HuH-7.5 (cell line): ENCODE results near the gene SRGAP2B.
"Not testable (repeated sequence)": the region's sequence is repeated elsewhere in the genome, so short reads cannot be mapped to it uniquely, and the experiment has no call there.

ENCODE experiments used
- DNase-seq: peaks from one replicate; pipeline ENCODE4 v3.0.0; 2011; ENCODE audit warnings: low spot score

Gene SRGAP2B

DNA sequence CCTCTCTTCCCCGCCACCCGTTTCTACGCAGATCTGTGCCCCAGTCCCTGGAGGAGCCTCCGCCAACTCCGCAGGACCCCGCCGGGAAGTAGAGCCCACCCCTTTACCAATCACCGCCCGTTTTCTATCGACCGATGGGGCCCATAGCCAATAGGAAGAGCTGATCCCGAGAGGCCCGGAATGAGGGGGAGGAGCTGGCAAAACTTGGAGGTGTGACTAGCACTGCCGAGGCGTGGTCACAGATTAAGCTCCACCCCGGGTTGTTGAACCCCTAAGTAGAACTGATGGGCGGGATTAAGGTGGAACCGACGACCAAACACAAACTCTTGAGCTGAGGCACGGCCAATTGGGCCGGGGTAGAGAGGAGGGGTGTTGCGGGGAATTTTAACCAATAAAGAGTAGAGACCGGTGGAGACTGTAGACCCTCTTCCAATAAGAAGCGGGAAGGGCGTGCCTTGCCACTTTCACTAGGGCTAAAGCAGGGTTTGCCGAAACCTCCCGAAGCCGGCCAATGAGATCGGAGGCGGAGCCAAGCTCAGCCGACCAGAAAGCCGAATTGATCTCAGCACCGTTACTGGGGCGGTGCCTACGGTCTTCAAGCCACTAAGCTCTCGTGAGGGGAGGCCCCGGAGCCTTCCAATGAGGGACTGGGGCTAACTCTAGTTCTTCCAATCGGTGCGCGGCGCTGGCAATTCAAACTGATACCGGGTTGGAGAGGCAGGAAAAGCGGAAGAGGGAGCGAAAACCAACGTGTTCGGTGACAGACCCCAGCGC is at the start of gene SRGAP2B, which contains the start of gene FAM72D:
Gene SRGAP2B, minus strand, starts transcription at position 45 of the 774 bp plus-strand sequence. CDS start 2,427 bp downstream, outside the sequence.
Gene FAM72D, plus strand, starts transcription at position 691 of the 774 bp plus-strand sequence. CDS start 874 bp downstream, outside the sequence.
- not testable (repeated sequence) for DNase-seq

DNA sequence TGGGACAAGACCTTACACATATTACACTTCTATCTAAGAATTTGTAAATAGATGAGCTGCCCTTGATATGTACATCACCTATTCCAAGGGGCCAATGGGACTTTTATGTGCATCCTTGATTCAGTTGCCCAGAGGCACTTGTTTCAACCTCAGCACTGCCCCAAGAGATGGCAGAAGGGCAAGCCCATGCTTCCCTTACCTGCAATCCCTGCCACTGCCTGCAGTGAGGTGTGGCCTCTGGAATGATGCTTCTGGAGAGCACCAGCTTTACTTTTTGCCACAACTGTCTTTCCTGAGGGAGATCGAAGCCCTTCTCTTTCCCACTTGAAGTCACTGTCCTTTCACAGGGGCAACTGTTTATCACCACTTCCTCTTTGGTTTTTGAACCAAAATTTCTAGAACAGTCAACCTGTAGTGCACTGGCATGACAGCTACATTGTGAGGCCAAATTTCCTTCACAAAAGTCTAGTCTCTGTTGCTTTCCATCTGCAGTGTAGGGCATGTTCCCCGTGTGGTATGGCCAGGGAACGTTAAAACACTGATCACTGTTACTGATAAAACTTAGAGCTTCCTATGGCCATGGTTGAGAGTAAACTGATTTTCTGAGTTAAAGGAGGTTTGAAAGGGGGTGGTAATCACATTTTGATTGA is 49.3 kb upstream of the SRGAP2B start:
- DNase-seq = not testable (repeated sequence)

GRCh38 chr1:145140549-145140948 is 45.4 kb upstream of the SRGAP2B start:
- DNase-seq = not testable (repeated sequence)

- not testable (repeated sequence) for DNase-seq
Observed at GRCh38 chr1:145134476-145134875, 39.3 kb upstream of the SRGAP2B start.

DNA sequence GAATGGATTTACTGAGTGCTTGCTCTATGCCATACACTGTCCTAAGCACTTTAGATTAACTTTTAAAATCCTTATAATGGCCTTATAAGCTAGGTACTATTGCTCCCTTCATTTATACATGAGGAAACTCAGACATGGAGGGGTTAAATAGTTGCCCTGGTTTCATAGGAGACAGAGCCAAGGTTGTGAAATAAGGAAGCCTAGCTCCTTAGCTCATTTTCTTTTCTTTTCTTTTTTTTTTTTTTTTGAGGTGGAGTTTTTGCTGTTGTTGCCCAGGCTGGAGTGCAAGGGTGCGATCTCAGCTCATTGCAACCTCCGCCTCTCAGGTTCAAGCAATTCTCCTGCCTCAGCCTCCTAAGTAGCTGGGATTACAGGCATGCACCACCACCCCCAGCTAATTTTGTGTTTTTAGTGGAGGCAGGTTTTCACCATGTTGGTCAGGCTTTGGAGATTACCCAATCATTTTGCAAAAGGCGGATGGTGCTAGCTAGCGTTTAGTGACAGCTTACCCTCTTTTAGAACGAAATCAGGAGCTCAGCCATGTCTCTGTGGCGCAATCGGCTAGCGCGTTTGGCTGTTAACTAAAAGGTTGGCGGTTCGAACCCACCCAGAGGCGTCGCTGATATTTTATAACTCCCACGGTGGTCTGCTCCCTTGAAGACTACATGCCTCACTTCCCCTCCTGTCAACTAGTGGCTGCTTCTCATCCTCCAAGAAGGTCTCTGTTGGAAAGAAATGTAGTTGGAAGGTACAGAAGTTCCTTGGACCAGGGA is 33.8 kb upstream of the SRGAP2B start:
- DNase-seq = not testable (repeated sequence)

DNA sequence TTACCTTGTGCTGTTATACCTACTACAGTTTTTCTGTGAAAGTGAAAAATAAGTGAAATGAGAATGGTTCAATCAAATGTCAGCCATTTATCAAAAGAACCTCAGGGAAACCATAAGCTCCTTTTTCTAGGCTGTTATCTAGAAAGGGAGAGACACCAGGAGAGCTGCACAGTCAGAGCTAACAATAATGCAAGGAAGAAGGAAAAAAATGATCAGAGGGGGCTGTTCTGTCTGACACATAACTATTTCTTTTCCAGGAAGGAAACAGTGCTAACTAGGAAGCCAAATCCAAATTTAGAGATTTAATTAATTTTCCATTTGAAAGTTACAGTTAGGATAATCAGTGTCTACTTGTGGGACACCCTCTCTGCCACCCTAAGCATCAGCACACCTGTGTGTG is 32.0 kb upstream of the SRGAP2B start:
- DNase-seq = not testable (repeated sequence)

DNA sequence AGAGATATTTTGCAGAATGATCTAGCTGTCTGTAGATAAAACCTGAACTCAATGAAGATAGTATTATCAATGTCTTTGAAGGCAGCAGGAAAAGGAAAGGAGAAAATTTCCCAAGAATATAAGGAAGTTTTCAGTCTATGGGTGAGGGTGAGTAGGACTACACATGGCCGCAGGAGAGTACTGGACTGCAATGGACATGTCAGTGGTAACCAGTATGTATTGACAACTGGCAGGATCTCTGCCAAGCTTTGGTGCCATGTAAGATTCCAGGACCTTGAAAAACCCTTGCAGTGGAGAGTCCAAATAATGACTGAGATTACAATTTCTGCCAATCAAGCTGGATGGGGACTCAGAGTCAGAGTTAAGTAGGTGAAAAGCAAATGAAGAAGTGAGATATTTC is 30.0 kb upstream of the SRGAP2B start:
- DNase-seq = not testable (repeated sequence)

GRCh38 chr1:145123992-145124641 is 29.0 kb upstream of the SRGAP2B start:
- DNase-seq = not testable (repeated sequence)

GRCh38 chr1:145123062-145123395 is 27.9 kb upstream of the SRGAP2B start:
- not testable (repeated sequence) for DNase-seq

DNA sequence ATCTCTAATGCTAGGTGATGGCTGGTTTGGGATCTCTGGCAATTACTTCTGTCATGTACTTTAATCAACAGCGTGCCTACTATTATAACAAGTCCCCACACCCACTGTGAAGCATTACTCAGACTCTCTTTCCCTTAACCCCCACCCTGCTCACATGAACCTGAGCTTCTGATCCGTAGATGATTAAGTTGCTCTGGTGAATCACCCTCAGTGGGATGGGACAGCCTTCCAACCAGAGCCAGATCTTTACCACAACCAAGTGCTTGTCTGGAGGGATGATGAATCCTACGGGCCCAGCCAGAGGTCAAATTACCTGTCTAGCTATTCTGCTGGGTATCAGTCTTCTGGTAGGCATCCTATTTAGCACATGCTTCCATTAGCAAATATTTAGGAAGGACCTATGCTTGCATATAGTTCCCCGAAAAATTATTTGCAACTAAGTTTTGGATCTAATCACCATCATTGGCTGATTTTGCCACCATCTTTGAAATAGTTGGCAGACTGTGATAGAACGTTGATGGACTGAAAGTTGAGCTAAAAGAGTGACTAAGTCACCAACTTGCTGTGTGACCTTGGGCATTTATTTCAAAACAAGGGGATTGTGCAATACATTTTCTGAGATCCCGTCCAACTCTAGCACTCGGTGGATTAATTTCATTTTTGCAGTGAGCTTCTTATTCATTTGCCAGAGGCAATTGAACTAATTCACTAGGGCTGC is 27.4 kb upstream of the SRGAP2B start:
- not testable (repeated sequence) for DNase-seq

DNA sequence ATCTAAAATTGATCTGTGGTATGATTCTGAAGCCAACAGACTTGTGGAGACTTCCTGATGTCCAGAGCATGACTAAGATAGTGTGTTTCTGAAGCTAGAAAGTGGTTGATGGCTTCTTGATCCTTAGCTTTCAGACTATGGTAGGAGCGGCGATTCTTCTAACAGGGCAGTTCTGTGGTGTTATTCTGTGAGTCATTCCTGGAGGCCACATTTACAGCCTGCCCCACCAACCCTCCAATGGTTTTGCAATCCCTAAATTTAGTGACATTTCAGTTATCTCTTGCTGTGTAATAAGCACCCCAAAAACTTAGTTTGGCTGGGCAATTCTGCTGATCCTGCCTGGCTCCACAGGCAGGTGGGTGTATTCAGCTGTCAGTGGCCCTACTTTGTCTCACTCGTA is 24.7 kb upstream of the SRGAP2B start:
- DNase-seq = not testable (repeated sequence)

DNA sequence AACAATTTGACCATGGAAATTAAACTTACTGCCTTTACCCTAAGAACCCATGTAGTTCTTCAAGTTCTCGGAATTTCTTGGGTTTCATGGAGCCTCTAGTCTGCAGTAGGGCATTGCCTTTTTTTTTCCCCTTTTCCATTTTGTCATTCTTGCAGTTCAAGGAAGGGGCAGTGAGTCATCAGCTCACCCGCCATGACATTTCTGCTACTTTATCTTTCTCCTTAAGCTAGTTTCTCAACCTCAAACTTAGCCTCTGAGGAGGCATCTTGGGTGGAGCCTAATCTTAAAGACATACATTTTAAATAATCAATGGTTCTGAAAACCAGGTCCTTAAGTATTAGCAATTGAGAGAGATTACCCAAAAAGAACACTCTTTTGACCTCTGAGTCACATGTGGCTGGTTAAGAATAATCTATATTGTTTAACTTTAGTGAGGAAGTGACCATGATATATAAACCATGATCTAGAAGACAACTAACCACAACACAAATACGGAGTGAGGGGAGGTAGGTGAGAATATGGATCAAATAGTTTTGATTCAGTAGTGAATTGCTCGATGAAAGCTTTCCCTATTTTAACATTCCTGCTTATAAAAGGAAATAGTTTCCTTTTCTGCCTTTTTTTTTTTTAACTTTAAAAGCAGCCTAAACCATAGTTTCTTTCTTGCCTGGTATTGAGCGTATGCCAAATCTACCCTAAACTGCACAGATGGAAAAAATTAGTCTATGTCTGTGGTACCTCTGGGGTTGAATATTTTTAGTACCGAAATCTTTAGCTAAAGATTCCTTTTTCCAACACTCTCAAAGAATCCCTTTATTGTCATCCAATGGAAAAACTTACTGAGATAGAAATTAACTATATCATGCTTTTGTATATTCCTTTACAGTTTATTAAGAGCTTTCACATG is 20.7 kb upstream of the SRGAP2B start:
- DNase-seq = not testable (repeated sequence)

DNA sequence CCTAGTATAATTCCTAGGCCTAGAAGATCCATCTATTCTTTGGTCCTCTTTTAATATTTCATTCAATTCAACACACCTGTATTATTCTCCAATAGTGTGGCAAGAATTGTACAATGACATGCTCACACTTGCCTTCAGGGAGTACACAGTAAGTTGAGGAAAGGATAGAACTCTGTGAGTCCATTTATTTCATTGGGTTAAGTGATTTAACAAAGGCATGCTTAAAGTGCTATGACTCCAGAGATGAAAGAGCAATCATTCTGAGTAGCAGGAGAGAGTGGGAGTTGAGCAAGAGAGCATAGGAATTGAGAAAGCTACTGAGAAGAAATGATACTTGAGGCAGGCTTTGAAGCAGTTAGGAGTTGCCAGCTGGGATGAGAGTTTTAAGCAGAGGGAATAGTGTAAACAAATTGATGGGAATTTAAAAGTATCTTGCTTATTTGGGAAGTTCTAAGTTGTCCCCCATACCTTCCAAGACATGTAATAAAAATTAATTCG is 19.5 kb upstream of the SRGAP2B start:
- not testable (repeated sequence) for DNase-seq

DNA sequence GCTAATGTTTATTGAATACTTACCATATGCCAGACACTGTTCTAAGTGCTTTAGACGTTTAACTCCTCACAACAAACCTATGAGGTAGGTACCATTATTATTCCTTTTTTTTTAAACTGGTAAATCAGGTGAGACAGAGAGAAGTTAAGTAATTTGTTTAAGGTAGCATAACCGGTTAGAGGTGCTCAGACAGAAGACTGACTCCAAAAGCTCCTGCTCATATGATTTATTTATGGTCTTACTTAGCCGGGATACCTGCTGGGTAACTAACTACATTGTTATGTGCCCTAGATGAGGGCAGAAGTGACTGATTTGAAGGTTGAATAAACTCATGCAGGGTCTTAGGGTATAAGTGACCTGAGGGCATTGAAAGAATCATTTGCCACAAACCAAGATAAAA is 17.6 kb upstream of the SRGAP2B start:
- not testable (repeated sequence) for DNase-seq

GRCh38 chr1:145111674-145112073 is 16.5 kb upstream of the SRGAP2B start:
- not testable (repeated sequence) for DNase-seq

DNA sequence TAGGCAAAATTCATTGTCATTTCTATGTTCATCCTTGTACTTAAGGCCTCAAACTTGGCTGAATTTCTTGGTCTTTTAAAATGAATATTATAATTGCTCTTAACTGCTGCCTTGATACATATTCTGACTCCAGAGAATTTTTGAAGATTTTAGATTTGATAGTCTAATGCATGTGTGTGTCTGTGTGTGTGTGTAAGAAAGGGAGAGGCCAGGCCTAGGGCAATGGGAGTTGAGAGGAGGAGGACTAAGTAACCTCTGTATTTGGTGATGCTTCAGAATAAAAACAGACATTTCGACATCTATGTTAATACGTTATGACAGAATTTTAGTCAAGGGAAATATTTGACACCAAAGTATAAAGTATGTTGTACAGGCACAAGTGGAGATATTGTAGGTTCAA is 8.2 kb upstream of the SRGAP2B start:
- not testable (repeated sequence) for DNase-seq

DNA sequence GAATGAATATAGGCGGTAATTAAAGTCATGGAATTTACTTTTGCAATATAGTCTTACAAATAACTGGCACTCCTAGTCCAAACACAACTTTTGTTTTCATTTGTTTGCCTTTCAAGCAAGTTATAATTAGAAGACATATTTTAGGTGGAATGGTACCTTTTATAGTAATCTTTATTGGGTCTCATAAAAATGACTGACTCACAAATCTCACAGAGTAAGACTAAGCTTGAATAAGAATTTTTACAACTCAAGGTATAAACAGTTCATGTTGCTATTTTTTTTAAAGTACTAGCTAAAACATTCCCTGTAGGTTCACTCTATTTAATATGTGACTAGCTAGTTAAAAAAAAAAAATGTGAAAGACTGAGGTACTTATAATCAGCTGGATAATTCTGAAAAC is 6.6 kb upstream of the SRGAP2B start:
- not testable (repeated sequence) for DNase-seq

GRCh38 chr1:145094655-145095211 is 395 bp downstream of the SRGAP2B start:
- DNase-seq = not testable (repeated sequence)

DNA sequence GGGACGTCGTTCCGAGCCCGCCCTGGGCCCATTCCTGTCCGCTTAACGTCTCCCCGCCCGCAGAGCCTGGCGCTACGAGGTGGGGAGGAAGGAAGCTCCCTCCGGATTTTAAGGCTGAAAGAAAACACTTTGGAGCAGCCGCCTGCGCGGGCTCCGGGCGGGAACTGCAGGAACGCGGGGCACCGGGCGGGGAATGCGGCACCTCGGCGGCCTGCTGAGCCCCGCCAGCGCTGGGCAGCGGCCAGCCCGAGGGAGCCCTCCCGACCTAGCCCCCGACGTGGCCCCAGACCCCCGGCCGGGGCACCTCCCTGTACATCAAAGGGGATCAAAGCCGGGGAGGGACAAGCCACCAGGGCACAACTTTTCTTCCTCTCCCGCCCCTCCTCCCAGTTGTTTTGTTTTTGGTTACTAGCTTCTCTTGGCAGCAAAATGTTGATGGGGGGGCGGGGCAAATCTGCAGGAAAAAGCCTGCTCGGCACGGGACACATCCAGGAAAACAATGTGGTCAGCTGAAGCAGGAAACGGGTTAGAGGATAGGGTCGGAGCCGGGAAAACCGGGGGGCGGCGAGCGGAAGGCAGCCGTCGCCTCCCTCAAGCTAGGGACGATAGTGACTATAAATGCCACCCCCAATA is 1.5 kb downstream of the SRGAP2B start:
- DNase-seq = not testable (repeated sequence)
